ENCODE measurements around the gene RASGEF1B.
A peak's percentile ranks its signal among the peaks of the same experiment; 100 is the strongest.

The RASGEF1B gene

DNA sequence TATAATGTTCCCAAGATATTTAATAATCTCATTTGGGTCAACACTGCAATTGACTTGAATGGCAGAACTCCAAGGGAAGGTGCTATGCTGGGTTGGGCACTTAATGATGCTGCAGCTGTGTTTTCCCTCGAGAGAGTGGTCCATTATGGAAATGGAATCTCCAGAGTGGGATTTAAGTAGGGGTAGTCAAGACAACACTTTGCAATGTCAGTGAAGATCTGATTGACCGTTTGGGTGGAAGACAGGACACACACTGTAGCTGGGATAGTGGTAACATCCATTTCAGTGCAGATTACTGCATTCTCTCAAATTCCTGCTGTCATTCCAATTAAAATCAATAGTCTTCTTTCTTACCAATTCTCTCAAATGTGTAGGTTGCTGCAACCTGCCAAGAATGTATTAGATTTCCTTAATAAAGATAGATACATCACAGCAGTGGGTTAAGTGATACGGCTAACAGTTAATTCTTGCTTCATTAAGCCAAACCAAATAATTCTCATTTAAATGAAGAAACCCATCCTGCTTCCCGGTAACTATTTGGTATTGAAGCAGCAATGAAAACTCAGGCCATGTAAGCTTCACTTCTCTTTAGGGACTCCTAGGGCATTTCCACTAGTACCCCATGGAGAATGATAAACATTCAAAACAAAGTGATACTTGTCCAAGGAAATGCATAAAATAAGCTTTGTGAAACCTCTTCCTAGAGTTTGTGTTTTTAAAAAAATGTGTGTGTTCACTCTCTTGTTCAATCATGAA is 40.5 kb upstream of the RASGEF1B start:
- TF ChIP-seq, protein P1, sequence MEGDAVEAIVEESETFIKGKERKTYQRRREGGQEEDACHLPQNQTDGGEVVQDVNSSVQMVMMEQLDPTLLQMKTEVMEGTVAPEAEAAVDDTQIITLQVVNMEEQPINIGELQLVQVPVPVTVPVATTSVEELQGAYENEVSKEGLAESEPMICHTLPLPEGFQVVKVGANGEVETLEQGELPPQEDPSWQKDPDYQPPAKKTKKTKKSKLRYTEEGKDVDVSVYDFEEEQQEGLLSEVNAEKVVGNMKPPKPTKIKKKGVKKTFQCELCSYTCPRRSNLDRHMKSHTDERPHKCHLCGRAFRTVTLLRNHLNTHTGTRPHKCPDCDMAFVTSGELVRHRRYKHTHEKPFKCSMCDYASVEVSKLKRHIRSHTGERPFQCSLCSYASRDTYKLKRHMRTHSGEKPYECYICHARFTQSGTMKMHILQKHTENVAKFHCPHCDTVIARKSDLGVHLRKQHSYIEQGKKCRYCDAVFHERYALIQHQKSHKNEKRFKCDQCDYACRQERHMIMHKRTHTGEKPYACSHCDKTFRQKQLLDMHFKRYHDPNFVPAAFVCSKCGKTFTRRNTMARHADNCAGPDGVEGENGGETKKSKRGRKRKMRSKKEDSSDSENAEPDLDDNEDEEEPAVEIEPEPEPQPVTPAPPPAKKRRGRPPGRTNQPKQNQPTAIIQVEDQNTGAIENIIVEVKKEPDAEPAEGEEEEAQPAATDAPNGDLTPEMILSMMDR (IDR thresholded peaks at IDR 0.05; ENCODE audit: extremely low read depth, missing control alignments), result no peak
- no peak for DNase-seq (ENCODE audit: low spot score)

DNA sequence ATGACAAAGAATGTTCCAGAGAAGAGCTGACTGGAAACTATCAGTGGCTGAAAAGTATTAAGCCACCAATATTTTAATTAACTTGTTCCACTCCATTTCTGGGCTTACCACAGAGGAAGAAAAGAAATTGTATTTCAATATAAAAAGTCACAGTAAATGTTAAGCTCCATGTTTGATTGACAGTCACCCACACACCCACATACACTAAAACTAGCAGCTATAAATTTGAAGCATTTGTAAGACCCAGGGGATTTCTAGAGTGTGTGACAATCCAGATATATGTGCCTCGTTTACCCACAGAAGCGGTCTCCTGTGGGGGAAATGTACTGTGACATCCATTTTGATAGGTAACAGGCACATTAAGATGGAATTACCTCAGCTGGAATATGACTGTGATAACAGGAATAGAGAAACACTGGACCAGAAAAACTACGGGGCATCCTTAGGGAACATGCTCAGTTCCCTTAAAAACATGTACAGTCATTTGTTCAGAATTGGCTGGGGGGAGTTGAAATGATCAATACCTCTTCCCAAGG is 39.0 kb upstream of the RASGEF1B start:
- TF ChIP-seq, protein P1 (IDR thresholded peaks at IDR 0.05; ENCODE audit: extremely low read depth, missing control alignments), result no peak
- no peak for DNase-seq (ENCODE audit: low spot score)

DNA sequence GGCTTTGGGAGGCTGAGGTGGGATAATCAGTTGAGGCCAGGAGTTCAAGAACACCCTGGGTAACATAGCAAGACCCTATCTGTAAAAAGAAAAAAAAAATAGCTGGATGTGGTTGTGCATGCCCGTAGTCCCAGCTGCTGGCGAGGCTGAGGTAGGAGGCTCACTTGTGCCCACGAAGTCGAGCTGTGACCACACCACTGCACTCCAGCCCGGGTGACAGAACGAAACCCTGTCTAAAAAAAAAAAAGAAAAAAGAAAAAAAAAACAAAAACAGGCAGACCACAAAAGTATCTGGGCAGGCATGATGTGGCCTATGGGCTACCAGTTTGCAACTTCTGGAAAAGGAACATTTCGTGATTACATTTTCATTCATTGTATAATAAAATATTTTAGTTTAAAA is 38.1 kb upstream of the RASGEF1B start:
- TF ChIP-seq, protein P1 (IDR thresholded peaks at IDR 0.05; ENCODE audit: extremely low read depth, missing control alignments), result no peak
- no peak for DNase-seq (ENCODE audit: low spot score)

DNA sequence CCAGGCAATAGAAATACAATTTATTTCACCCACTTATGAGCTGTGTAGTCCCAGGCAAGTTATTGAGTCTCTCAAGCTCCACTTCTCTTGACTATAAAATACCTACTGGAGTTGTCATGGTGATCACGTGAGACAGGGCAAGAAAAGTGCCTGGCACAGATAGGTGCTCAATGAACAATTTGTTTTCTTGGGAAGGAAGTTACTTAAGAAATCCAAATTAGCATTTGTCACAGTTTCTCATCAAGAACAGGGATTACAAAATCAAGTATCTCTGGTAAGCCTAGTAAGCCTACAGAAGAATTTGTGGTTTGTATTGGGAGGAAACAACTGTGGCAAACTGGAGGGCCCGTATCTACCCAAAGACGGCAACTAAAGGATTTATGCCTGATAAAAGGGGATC is 37.5 kb upstream of the RASGEF1B start:
- no peak for DNase-seq (ENCODE audit: low spot score)

DNA sequence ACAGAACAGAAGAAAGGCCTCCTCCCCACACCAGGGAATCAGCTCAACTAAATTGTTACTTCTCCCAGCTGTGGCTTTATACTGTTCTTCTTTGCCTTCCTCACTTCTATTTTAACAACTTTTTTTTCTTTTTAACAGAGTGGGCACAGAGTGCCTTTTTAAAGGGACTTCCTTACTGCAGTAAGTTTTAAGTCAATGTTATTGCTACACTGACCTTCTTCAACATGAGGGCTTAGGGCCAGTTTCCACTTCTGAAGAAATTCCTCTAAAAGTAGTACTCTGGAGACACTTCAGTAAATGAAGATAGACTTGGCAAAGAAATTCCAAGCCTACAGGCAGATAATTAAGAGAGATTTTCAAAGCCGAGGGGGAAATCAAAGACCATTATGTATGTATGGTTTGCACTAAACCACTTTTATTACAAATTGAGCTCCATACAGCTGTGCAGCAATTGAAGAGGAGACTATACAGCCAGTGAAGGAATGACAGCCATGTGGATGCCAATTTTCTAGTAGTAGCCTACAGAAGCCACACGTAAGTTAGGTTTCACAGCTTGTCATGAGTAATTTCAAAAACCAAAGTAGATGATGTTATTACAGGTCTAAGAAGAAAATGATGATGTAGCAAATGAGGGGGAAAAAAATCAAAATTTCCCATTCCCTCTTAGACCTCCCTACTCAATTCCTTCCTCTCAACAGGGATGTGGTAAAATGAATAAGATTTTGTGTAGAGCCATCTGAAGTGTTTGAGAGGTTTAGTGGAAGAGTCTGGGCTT is 36.9 kb upstream of the RASGEF1B start:
- TF ChIP-seq, protein P1 (IDR thresholded peaks at IDR 0.05; ENCODE audit: extremely low read depth, missing control alignments), result no peak
- no peak for DNase-seq (ENCODE audit: low spot score)

More for the DNA sequence above, 37.5 kb upstream of the RASGEF1B start:
- TF ChIP-seq, protein P1 (IDR thresholded peaks at IDR 0.05; ENCODE audit: extremely low read depth, missing control alignments), result no peak

DNA sequence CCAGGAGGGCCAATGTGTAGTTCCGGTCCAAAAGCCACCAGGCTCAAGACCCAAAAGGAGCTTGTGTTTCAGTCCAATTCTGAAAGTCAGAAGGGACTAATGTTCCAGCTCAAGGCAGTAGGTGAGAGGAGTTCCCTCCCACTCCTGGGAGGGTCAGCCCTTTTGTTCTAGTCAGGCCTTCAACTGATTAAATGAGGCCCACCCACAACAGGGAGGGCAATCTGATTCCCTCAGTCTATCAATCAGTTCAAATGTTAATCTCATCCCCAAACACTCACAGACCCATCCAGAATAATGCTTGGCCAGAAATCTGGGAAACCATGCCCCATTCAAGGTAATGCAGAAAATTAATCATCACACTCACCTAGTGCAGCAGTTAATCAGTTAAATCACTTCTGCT is 35.8 kb upstream of the RASGEF1B start:
- DNase-seq (ENCODE audit: low spot score), result no peak
- TF ChIP-seq, protein P1 (IDR thresholded peaks at IDR 0.05; ENCODE audit: extremely low read depth, missing control alignments), result no peak

DNA sequence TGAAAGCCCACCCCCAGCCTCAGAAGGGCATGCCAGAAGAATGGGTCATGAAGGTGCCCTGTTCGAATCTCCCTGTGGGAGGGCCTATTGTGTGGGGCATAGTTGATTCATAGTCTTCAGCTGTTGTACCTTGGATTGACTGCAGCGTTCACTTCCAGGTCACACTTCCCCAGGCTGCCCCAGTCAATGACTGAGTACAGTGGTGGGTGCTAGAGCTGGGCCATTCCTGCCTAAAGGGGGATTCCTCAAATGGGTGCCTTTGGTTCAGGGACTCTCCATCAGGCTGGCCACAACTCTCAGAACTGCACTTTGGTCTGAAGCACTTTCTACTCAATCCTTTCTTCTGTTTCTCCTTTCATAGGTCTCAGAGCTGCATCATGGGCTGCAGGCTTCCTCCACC is 35.0 kb upstream of the RASGEF1B start:
- TF ChIP-seq, protein P1 (IDR thresholded peaks at IDR 0.05; ENCODE audit: extremely low read depth, missing control alignments), result no peak
- DNase-seq (ENCODE audit: low spot score), result peak; percentile 23
